Liver (tissue), 3 donors: Measurements from ENCODE around the gene CD209.

Experiments used
- CTCF ChIP-seq: fragments of 150-350 bp; IDR thresholded peaks from 2 replicates; pipeline ENCODE4 v1.5.1; 2017; ENCODE audit warnings: improper control_type of control experiment, low read depth, low read length; ENCODE audit not compliant: missing input control
- EGR1 ChIP-seq, 2 donors: IDR thresholded peaks; 2 replicates each; pipeline ENCODE4 v1.6.1; 2016 to 2018; ENCODE audit warnings: antibody characterized with exemption in 2 of 2, low read depth in 2 of 2
- HNF4A ChIP-seq, 2 donors: conservative IDR thresholded peaks; 2 replicates each; pipeline ENCODE4 v1.6.1; 2016; ENCODE audit warnings: antibody characterized with exemption in 2 of 2, mild to moderate bottlenecking in 2 of 2
- JUND ChIP-seq, 2 donors: IDR thresholded peaks; 2 replicates each; pipeline ENCODE4 v1.6.1; 2016; ENCODE audit warnings: antibody characterized with exemption in 2 of 2
- MAX ChIP-seq: IDR thresholded peaks from 2 replicates; pipeline ENCODE4 v1.6.1; 2016; ENCODE audit warnings: antibody characterized with exemption
- RAD21 ChIP-seq, 2 donors: IDR thresholded peaks; 2 replicates each; pipeline ENCODE4 v1.6.1; 2016; ENCODE audit warnings: antibody characterized with exemption in 2 of 2, mild to moderate bottlenecking in 2 of 2
- REST ChIP-seq: IDR thresholded peaks from 2 replicates; pipeline ENCODE4 v1.6.1; 2016; ENCODE audit warnings: antibody characterized with exemption, mild to moderate bottlenecking
- SP1 ChIP-seq: IDR thresholded peaks from 2 replicates; pipeline ENCODE4 v1.6.1; 2018; ENCODE audit warnings: antibody characterized with exemption, mild to moderate bottlenecking
- YY1 ChIP-seq: IDR thresholded peaks from 2 replicates; pipeline ENCODE4 v1.6.1; 2016; ENCODE audit warnings: antibody characterized with exemption, mild to moderate bottlenecking
- donor health status: healthy.
- donor health status: healthy.

- TF ChIP-seq CTCF (no peak), EGR1 (IDR thresholded peaks at IDR 0.05; ENCODE audit: low read depth in 2 of 2) (no peak), HNF4A (conservative IDR thresholded peaks at IDR 0.05) (no peak), YY1 (no peak), JUND (IDR thresholded peaks at IDR 0.05) (no peak), REST (no peak), RAD21 (IDR thresholded peaks at IDR 0.05) (no peak), SP1 (no peak), MAX (no peak)
Observed at GRCh38 chr19:7701049-7701653, 46.2 kb downstream of the CD209 start.
